ENCODE results near the gene KLHL29. TPM values are rescaled to one million over a fixed set of nuclear protein-coding genes. Genes with fewer than 3 reads are reported as not detected.

Gene KLHL29
- total RNA-seq, 2 donors from 2014 or later: 1.0 to 2.4 TPM

GRCh38 chr2:23614701-23615100, 229.7 kb downstream of the KLHL29 start:
- Histone ChIP-seq H3K9ac (ENCODE audit: extremely low read depth, low read length, poor library complexity, severe bottlenecking) (no peak overlapping the region), H3K27me3 (ENCODE audit: control insufficient read depth, insufficient read depth, low read length, poor library complexity, severe bottlenecking) (no peaks in the 10 kb centered on the region), H3K27ac (ENCODE audit: low read depth, low read length) (no peak overlapping the region), H3K36me3 (ENCODE audit: control insufficient read depth, insufficient read depth, low read length) (no peaks in the 10 kb centered on the region), H3K9me3 (ENCODE audit: control insufficient read depth, low read length) (peaks cover 17% of the 10 kb centered on the region), H3K4me3 (ENCODE audit: low read length) (no peak overlapping the region), H3K4me1 (ENCODE audit: control insufficient read depth, insufficient read depth, low read length) (no peaks in the 10 kb centered on the region)
- no peak for DNase-seq
- TF ChIP-seq CTCF (conservative IDR thresholded peaks at IDR 0.05): no peak
- H3K27me3 Mint-ChIP-seq (ENCODE audit: insufficient read depth): no peaks in the 10 kb centered on the region
- no peak overlapping the region for H3K27ac Mint-ChIP-seq
- H3K9me3 Mint-ChIP-seq: peaks cover 21% of the 10 kb centered on the region
- peaks cover 5% of the 10 kb centered on the region for H3K4me1 Mint-ChIP-seq
- WGBS, 2 experiments (ENCODE audit: insufficient coverage in 1 of 2, insufficient read length in 1 of 2): 74 to 87% methylated on average over 10 to 12 of the region's 12 CpGs
- no peak overlapping the region for H3K4me3 Mint-ChIP-seq
- H3K36me3 Mint-ChIP-seq (ENCODE audit: low read depth): no peaks in the 10 kb centered on the region

- Mint-ChIP-seq H3K27ac (no peak overlapping the region), H3K4me1 (peaks cover 5% of the 10 kb centered on the region), H3K4me3 (no peak overlapping the region), H3K36me3 (ENCODE audit: low read depth) (no peaks in the 10 kb centered on the region), H3K27me3 (ENCODE audit: insufficient read depth) (no peaks in the 10 kb centered on the region), H3K9me3 (peaks cover 21% of the 10 kb centered on the region)
- Histone ChIP-seq H3K9ac (ENCODE audit: extremely low read depth, low read length, poor library complexity, severe bottlenecking) (no peak overlapping the region), H3K4me3 (ENCODE audit: low read length) (no peak overlapping the region), H3K4me1 (ENCODE audit: control insufficient read depth, insufficient read depth, low read length) (no peaks in the 10 kb centered on the region), H3K27me3 (ENCODE audit: control insufficient read depth, insufficient read depth, low read length, poor library complexity, severe bottlenecking) (no peaks in the 10 kb centered on the region), H3K9me3 (ENCODE audit: control insufficient read depth, low read length) (peaks cover 17% of the 10 kb centered on the region), H3K36me3 (ENCODE audit: control insufficient read depth, insufficient read depth, low read length) (no peaks in the 10 kb centered on the region), H3K27ac (ENCODE audit: low read depth, low read length) (no peak overlapping the region)
- DNase-seq: no peak
- TF ChIP-seq CTCF (conservative IDR thresholded peaks at IDR 0.05): no peak
- 94 to 98% methylated on average over 18 to 20 of the region's 20 CpGs for WGBS, 2 experiments (ENCODE audit: insufficient coverage in 1 of 2, insufficient read length in 1 of 2)
Observed at GRCh38 chr2:23615216-23616020, 230.4 kb downstream of the KLHL29 start.

- H3K27ac ChIP-seq (ENCODE audit: low read depth, low read length): peak overlapping the region; percentile 92
- Mint-ChIP-seq H3K27me3 (ENCODE audit: insufficient read depth) (no peaks in the 10 kb centered on the region), H3K27ac (no peak overlapping the region), H3K4me3 (no peak overlapping the region), H3K9me3 (peaks cover 13% of the 10 kb centered on the region), H3K36me3 (ENCODE audit: low read depth) (no peaks in the 10 kb centered on the region), H3K4me1 (peaks cover 5% of the 10 kb centered on the region)
- H3K27me3 ChIP-seq (ENCODE audit: control insufficient read depth, insufficient read depth, low read length, poor library complexity, severe bottlenecking): no peaks in the 10 kb centered on the region
- no peak overlapping the region for H3K9ac ChIP-seq (ENCODE audit: extremely low read depth, low read length, poor library complexity, severe bottlenecking)
- no peaks in the 10 kb centered on the region for H3K4me1 ChIP-seq (ENCODE audit: control insufficient read depth, insufficient read depth, low read length)
- DNase-seq: no peak
- peaks cover 11% of the 10 kb centered on the region for H3K9me3 ChIP-seq (ENCODE audit: control insufficient read depth, low read length)
- no peaks in the 10 kb centered on the region for H3K36me3 ChIP-seq (ENCODE audit: control insufficient read depth, insufficient read depth, low read length)
- no peak overlapping the region for H3K4me3 ChIP-seq (ENCODE audit: low read length)
- no peak for TF ChIP-seq CTCF (conservative IDR thresholded peaks at IDR 0.05)
- WGBS, 2 experiments (ENCODE audit: insufficient coverage in 1 of 2, insufficient read length in 1 of 2): 83 to 91% methylated on average over 8 to 15 of the region's 15 CpGs
Observed at GRCh38 chr2:23616630-23617029, 231.7 kb downstream of the KLHL29 start.

All from endodermal cell (in vitro differentiated cells).